T-helper 2 cell (primary cell): ENCODE measurements around the gene PRRX2.
"Not testable (repeated sequence)": the region's sequence is repeated elsewhere in the genome, so short reads cannot be mapped to it uniquely, and the experiment has no call there.

Experiments
- DNase-seq, 5 experiments: peaks; one replicate each; pipeline versions ENCODE4 v3.0.0 to v3.0.0-alpha.2; 2012 to 2022

PRRX2 gene

GRCh38 chr9:129762370-129762984 lies 97.0 kb downstream of the PRRX2 start:
- not testable (repeated sequence) for DNase-seq

DNA sequence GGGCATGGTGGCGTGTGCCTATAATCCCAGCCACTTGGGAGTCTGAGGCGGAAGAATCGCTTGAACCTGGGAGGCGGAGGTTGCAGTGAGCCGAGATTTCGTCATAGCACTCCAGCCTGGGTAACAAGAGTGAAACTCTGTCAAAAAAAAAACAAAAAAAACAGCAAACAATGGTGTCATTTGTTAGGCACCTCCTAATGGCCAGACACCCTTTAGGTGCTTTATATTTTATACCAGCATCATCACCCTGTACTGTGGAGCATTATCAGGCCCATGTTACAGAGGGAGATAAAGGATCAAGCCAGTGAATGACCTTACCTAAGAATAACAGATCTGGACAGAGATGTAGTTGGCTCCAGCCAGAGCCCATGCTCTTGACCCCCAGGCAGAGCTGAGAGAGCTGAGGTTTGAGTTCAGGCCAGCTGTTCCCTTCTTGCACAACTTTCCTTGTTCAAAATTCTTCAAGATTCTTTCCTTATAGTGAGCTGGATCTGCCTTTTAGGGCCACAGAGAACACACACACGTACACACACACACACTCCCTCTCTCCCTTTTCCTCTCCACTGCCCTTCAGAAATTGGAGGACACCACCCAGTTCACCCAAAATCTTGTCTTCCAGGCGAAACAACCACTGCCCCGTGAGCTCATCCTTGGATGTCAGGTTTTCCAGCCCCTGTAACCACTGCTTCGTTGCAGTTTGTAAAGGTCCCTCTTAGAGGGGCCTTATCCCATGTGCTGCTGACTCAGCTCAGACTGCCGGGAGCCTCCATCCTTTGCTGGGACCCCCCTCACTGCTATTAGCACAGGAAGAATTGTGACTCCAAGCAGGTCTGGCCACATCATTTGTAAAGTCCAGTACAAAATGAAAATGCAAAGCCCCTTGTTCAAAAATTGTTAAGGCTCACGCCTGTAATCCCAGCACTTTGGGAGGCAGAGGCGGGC lies 97.8 kb downstream of the PRRX2 start:
- no peak for DNase-seq

DNA sequence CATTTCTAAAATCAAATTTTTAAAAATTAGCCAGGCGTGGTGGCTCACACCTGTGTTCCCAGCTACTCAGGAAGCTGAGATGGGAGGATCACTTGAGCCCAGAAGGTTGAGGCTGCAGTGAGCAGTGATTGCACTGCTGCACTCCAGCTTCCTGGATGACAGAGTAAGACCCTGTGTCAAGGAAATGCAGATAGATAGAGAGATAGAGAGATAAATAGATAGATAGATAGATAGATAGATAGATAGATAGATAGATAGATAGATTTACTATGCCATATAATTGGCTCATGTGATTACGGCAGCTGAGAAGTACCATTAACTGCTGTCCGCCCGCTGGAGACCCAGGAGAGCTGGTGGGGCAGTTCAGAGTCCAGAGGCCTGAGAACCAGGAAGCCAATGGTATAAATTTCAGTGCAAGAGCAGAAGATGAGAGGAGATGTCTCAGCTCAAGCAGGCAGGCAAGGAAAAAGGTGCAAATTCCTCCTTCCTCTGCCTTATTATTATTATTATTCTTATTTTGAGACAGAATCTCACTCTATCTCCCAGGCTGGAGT lies 100.4 kb downstream of the PRRX2 start:
- no peak for DNase-seq

DNA sequence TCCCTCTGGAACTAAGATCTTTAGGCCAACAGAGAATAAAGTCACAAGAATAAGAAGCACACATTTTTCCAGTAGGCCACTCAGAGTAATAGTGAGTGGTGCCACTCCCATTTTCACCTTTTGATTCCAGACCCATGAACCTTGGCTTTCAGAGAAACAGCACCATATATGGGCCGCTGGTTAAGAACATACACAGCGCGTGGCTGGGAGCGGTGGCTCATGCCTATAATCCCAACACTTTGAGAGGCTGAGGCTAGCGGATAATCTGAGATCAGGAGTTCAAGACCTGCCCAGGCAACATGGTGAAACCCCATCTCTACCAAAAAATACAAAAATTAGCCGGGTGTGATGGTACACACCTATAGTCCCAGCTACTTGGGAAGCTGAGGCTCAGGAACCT lies 103.0 kb downstream of the PRRX2 start:
- DNase-seq, result no peak

DNA sequence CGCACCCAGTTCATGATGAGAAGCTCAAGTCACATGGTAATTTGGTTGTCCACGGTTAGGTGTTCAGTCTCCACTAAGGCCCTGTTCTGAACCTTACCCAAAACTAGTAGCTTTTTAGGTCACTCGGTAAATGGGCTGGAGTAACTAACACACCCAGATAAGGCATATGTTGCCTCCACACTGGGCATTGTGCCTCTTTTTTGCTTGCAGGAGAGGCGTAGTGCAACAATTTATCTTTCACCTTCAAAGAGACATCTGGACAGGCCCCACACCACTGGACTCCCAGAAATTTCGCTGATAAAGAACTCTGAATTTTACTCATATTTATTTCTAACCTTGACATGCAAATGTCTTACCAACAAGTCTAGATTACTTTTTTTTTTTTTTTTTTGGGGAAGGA lies 104.2 kb downstream of the PRRX2 start:
- DNase-seq, result no peak

DNA sequence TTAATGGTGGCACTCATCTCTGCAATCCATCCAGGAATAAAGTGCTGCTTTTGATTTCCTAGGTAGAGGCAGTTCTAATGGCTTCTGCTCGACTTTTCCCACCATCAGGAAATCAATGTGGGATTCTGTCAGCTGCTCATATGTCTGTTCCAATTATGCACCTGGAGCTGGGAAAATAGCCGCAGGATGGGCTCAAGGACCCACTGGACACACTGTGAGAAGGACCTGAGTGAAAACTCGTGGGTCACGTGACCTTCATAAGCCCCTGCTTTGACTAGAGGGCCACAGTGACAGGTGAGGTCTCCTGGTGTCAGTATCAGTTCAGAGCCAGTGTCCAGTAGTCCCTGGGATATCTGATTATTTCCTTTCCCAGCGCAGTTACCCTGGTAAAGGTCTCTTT lies 105.3 kb downstream of the PRRX2 start:
- DNase-seq, result no peak
